ENCODE data around the gene IRF2BPL.

IRF2BPL gene

GRCh38 chr14:77028384-77029231 lies at the start of gene IRF2BPL:
TSS of gene IRF2BPL (minus strand) at chr14:77028708. CDS start at chr14:77027792, 916 bp downstream.
- in situ Hi-C loops (cut with MboI; ENCODE audit: low sequenced_read_pairs): no loop called here

GRCh38 chr14:77077040-77077439 lies 48.5 kb upstream of the IRF2BPL start:
- in situ Hi-C loops (cut with MboI; ENCODE audit: low sequenced_read_pairs): no loop called here

- in situ Hi-C loops (cut with MboI; ENCODE audit: low sequenced_read_pairs): no loop called here
These were observed 47.7 kb upstream of the IRF2BPL start for GRCh38 chr14:77076113-77076631.

- in situ Hi-C loops (cut with MboI; ENCODE audit: low sequenced_read_pairs): no loop called here
These were observed 46.5 kb upstream of the IRF2BPL start for GRCh38 chr14:77074969-77075368.

- in situ Hi-C loops (cut with MboI; ENCODE audit: low sequenced_read_pairs): no loop called here
These were observed 43.5 kb upstream of the IRF2BPL start for GRCh38 chr14:77071938-77072388.

GRCh38 chr14:77069551-77069950 lies 41.0 kb upstream of the IRF2BPL start:
- in situ Hi-C loops (cut with MboI; ENCODE audit: low sequenced_read_pairs): loop anchor here (10.0 kb wide), 1 partner anchor 155 kb away; no protein-coding TSS in a partner anchor

- in situ Hi-C loops (cut with MboI; ENCODE audit: low sequenced_read_pairs): loop anchor here (10.0 kb wide), 1 partner anchor 154 kb away; no protein-coding TSS in a partner anchor
These were observed 40.2 kb upstream of the IRF2BPL start for GRCh38 chr14:77068517-77069200.

- in situ Hi-C loops (cut with MboI; ENCODE audit: low sequenced_read_pairs): loop anchor here (10.0 kb wide), 1 partner anchor 153 kb away; no protein-coding TSS in a partner anchor
These were observed 39.4 kb upstream of the IRF2BPL start for GRCh38 chr14:77067632-77068516.

GRCh38 chr14:77066578-77067172 lies 38.2 kb upstream of the IRF2BPL start:
- in situ Hi-C loops (cut with MboI; ENCODE audit: low sequenced_read_pairs): loop anchor here (10.0 kb wide), 1 partner anchor 152 kb away; no protein-coding TSS in a partner anchor

GRCh38 chr14:77065851-77066577 lies 37.5 kb upstream of the IRF2BPL start:
- in situ Hi-C loops (cut with MboI; ENCODE audit: low sequenced_read_pairs): loop anchor here (10.0 kb wide), 1 partner anchor 151 kb away; no protein-coding TSS in a partner anchor

GRCh38 chr14:77064521-77065178 lies 36.1 kb upstream of the IRF2BPL start:
- in situ Hi-C loops (cut with MboI; ENCODE audit: low sequenced_read_pairs): loop anchor here (10.0 kb wide), 1 partner anchor 150 kb away; no protein-coding TSS in a partner anchor

- in situ Hi-C loops (cut with MboI; ENCODE audit: low sequenced_read_pairs): loop anchor here (10.0 kb wide), 1 partner anchor 149 kb away; no protein-coding TSS in a partner anchor
These were observed 35.2 kb upstream of the IRF2BPL start for GRCh38 chr14:77063571-77064171.

- in situ Hi-C loops (cut with MboI; ENCODE audit: low sequenced_read_pairs): loop anchor here (10.0 kb wide), 1 partner anchor 147 kb away; no protein-coding TSS in a partner anchor
These were observed 33.8 kb upstream of the IRF2BPL start for GRCh38 chr14:77062261-77062660.

- in situ Hi-C loops (cut with MboI; ENCODE audit: low sequenced_read_pairs): loop anchor here (10.0 kb wide), 1 partner anchor 147 kb away; no protein-coding TSS in a partner anchor
These were observed 33.2 kb upstream of the IRF2BPL start for GRCh38 chr14:77061630-77062257.

- in situ Hi-C loops (cut with MboI; ENCODE audit: low sequenced_read_pairs): no loop called here
These were observed 30.9 kb upstream of the IRF2BPL start for GRCh38 chr14:77059276-77059915.

- in situ Hi-C loops (cut with MboI; ENCODE audit: low sequenced_read_pairs): no loop called here
These were observed 30.3 kb upstream of the IRF2BPL start for GRCh38 chr14:77058785-77059184.

- in situ Hi-C loops (cut with MboI; ENCODE audit: low sequenced_read_pairs): no loop called here
These were observed 29.6 kb upstream of the IRF2BPL start for GRCh38 chr14:77058117-77058516.

Data from HL-60/S4 treated with phorbol 12-myristate 13-acetate at 8.2 ng/mL for 4 days and 3 days (cell line).